Brain microvascular endothelial cell (primary cell): ENCODE measurements around the gene LDLR.

Experiments used
- DNase-seq: peaks from one replicate; pipeline ENCODE4 v3.0.0-alpha.2; 2020
- H3K27ac ChIP-seq: fragments of 250-450 bp; sonication (Bioruptor Pico); 2 replicates; pipeline ENCODE4 v1.5.1; 2020; ENCODE audit warnings: mild to moderate bottlenecking, moderate library complexity
- H3K27me3 ChIP-seq: fragments of 250-450 bp; sonication (Bioruptor Pico); replicated peaks from 2 replicates; pipeline ENCODE4 v1.5.1; 2020; ENCODE audit warnings: mild to moderate bottlenecking
- H3K36me3 ChIP-seq: fragments of 250-450 bp; sonication (Bioruptor Pico); replicated peaks from 2 replicates; pipeline ENCODE4 v1.5.1; 2020; ENCODE audit warnings: mild to moderate bottlenecking
- H3K4me3 ChIP-seq: 2 replicates; pipeline ENCODE4 v1.5.1; 2011; ENCODE audit warnings: low read depth, mild to moderate bottlenecking, control low read depth, low read length, moderate library complexity
- in situ Hi-C: cut with HindIII; loops from 2 replicates; pipeline ENCODE4 v1.10.0; 2017; ENCODE audit warnings: low sequenced_read_pairs, low pct_ligation_motif_present
- TF ChIP-seq, protein P1 (sequence below): IDR thresholded peaks from 2 replicates; pipeline ENCODE4 v1.5.1; 2011; ENCODE audit warnings: low read depth, mild to moderate bottlenecking, moderate library complexity, low read length, control low read depth, inconsistent platforms; ENCODE audit errors: missing control alignments

LDLR gene

DNA sequence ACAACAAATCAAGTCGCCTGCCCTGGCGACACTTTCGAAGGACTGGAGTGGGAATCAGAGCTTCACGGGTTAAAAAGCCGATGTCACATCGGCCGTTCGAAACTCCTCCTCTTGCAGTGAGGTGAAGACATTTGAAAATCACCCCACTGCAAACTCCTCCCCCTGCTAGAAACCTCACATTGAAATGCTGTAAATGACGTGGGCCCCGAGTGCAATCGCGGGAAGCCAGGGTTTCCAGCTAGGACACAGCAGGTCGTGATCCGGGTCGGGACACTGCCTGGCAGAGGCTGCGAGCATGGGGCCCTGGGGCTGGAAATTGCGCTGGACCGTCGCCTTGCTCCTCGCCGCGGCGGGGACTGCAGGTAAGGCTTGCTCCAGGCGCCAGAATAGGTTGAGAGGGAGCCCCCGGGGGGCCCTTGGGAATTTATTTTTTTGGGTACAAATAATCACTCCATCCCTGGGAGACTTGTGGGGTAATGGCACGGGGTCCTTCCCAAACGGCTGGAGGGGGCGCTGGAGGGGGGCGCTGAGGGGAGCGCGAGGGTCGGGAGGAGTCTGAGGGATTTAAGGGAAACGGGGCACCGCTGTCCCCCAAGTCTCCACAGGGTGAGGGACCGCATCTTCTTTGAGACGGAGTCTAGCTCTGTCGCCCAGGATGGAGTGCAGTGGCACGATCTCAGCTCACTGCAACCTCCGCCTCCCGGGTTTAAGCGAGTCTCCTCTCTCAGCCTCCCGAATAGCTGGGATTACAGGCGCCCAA is at the start of gene LDLR:
Gene LDLR, plus strand, starts transcription at position 210 of the 760 bp plus-strand sequence. Its CDS starts 86 bp downstream, at position 296.
- H3K4me3 ChIP-seq: peak within 1 kb of the TSS; percentile 98
- H3K27ac ChIP-seq: peak within 1 kb of the TSS; percentile 91
- DNase-seq: peak; percentile 94
- H3K27me3 ChIP-seq: no peaks in the 10 kb centered on the region
- in situ Hi-C loops: no loop called here
- peaks cover 13% of the 10 kb centered on the region for H3K36me3 ChIP-seq
- TF ChIP-seq, protein P1, sequence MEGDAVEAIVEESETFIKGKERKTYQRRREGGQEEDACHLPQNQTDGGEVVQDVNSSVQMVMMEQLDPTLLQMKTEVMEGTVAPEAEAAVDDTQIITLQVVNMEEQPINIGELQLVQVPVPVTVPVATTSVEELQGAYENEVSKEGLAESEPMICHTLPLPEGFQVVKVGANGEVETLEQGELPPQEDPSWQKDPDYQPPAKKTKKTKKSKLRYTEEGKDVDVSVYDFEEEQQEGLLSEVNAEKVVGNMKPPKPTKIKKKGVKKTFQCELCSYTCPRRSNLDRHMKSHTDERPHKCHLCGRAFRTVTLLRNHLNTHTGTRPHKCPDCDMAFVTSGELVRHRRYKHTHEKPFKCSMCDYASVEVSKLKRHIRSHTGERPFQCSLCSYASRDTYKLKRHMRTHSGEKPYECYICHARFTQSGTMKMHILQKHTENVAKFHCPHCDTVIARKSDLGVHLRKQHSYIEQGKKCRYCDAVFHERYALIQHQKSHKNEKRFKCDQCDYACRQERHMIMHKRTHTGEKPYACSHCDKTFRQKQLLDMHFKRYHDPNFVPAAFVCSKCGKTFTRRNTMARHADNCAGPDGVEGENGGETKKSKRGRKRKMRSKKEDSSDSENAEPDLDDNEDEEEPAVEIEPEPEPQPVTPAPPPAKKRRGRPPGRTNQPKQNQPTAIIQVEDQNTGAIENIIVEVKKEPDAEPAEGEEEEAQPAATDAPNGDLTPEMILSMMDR: no peak

DNA sequence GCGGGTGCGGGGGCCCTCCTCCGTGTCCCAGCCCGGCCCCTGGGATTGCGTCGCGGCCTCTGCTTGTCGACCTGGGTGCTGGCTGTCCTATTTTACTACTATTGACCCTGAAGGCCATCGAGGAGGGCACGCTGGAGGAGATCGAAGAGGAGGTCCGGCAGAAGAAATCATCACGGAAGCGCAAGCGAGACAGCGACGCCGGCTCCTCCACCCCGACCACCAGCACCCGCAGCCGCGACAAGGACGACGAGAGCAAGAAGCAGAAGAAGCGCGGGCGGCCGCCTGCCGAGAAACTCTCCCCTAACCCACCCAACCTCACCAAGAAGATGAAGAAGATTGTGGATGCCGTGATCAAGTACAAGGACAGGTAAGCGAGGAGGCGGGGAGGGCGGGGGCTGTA is 48.1 kb upstream of the LDLR start:
- no peak for DNase-seq
- H3K36me3 ChIP-seq: peaks cover 51% of the 10 kb centered on the region
- TF ChIP-seq, protein P1: no peak
- in situ Hi-C loops: no loop called here
- H3K4me3 ChIP-seq: no peak overlapping the region
- H3K27ac ChIP-seq: no peak overlapping the region
- no peaks in the 10 kb centered on the region for H3K27me3 ChIP-seq

DNA sequence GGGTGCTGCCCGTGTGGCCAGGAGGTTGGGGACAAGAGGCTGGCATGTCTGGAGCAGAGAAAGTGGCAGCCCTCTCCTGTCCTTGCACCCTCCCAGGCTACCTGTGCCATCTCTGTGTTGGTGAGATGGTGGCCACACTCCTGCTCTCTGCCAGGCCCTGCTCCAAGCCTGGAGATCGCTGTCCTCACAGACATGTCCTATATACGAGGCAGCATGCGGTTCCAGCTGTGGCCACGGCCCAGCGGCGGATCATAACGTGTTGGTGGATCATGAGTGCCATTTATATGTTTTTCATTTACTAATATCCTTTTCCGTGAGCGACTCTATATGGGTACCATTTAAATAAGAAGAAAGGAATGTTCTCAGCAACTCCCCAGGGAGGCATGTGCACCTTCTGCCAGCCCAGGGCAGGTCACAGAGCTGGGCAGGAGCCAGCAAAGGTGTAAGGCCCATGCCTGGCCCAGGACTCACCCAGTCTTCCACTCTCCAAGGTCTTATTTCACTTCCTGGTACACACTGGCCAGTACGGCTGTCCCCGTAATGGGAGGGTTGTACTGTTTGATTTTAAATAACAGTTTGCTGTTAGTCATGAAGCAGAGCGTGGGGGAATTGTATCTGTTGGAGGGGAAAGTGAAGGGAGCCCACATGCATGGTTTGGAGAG is 47.2 kb upstream of the LDLR start:
- in situ Hi-C loops: no loop called here
- DNase-seq: no peak
- Histone ChIP-seq H3K4me3 (no peak overlapping the region), H3K36me3 (peaks cover 42% of the 10 kb centered on the region), H3K27ac (no peak overlapping the region), H3K27me3 (no peaks in the 10 kb centered on the region)
- TF ChIP-seq, protein P1: no peak

DNA sequence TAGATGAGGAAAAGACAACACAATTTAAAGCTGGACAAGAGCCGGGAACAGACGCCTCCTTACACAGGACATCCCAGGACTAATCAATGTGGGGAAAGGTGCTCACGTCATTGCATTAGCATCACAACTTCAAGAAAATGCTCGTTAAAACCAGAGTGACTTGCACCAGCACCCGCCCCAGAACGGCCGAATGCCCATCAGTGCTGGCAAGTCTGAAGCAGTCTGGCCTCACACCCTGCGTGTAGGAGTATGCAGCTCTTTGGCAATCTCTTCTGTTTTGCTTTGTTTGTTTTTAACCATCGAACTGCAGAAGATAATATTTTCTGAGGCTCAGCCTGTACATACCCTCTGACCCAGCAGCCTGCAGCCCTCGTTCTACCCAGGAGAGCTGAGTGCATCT is 44.8 kb upstream of the LDLR start:
- no peak overlapping the region for H3K4me3 ChIP-seq
- in situ Hi-C loops: no loop called here
- no peak overlapping the region for H3K27ac ChIP-seq
- peaks cover 44% of the 10 kb centered on the region for H3K36me3 ChIP-seq
- DNase-seq: no peak
- TF ChIP-seq, protein P1: no peak
- no peaks in the 10 kb centered on the region for H3K27me3 ChIP-seq

DNA sequence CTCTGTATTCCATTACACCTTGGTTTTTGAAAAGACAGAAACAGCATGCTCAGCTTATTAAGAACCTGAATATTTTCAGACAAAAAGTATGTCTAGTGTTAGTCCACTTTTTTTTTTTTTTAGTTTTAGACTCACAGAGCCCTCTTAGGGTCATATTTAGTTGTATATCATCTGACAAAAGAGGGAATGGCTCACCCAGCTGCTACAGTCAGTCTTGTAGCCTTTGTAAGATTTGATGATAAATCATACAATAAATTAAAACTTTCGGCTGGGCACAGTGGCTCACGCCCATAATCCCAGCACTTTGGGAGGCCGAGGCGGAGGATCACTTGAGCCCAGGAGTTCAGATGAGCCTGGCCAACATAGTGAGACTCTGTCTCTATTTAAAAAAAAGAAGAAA is 43.7 kb upstream of the LDLR start:
- no peak for DNase-seq
- TF ChIP-seq, protein P1: no peak
- H3K27me3 ChIP-seq: no peaks in the 10 kb centered on the region
- H3K4me3 ChIP-seq: no peak overlapping the region
- peaks cover 49% of the 10 kb centered on the region for H3K36me3 ChIP-seq
- H3K27ac ChIP-seq: no peak overlapping the region
- in situ Hi-C loops: no loop called here
